GM12872 (cell line): ENCODE measurements around the gene UBR4.

Experiments used
- CTCF ChIP-seq: IDR thresholded peaks from 3 replicates; pipeline ENCODE4 v1.5.1; 2011; ENCODE audit warnings: low read depth, mild to moderate bottlenecking, low read length, moderate library complexity; ENCODE audit not compliant: insufficient read depth

Gene UBR4

GRCh38 chr1:19120070-19120469, 90.0 kb downstream of the UBR4 start:
- no peak for TF ChIP-seq CTCF

- no peak for TF ChIP-seq CTCF
These were observed 94.8 kb downstream of the UBR4 start for GRCh38 chr1:19115082-19115808.

GRCh38 chr1:19113697-19114092, 96.4 kb downstream of the UBR4 start:
- peak; percentile 71; the same call in 2 of the 3 replicates for TF ChIP-seq CTCF

- TF ChIP-seq CTCF: no peak
These were observed 97.0 kb downstream of the UBR4 start for GRCh38 chr1:19112891-19113696.

- no peak for TF ChIP-seq CTCF
These were observed 99.7 kb downstream of the UBR4 start for GRCh38 chr1:19110257-19110927.

GRCh38 chr1:19109545-19109944, 100.5 kb downstream of the UBR4 start:
- no peak for TF ChIP-seq CTCF

GRCh38 chr1:19101244-19101643, 108.8 kb downstream of the UBR4 start:
- no peak for TF ChIP-seq CTCF
